Heart left ventricle (tissue), 16 donors: Measurements from ENCODE around the gene SERPINC1. TPM values are rescaled to one million over a fixed set of nuclear protein-coding genes. Genes with fewer than 3 reads are reported as not detected.

Experiments
- ATAC-seq, 4 donors: fragments of 200-7000 bp; cut with Tn5 transposase; one replicate each; pipeline ENCODE4 v1.9.1; 2020 to 2022; ENCODE audit warnings: moderate library complexity in 4 of 4, mild to moderate bottlenecking in 3 of 4, moderate number of reproducible peaks in 1 of 4
- DNase-seq, 5 donors: peaks; one replicate each; pipeline ENCODE4 v3.0.0-alpha.2; 2020
- H3K27ac ChIP-seq, 12 donors: fragments of 200-600 bp; sonication (generic) in 4 of 12; one replicate each; pipeline versions ENCODE4 v1.5.0 to v1.8.0; 2016 to 2022; ENCODE audit warnings: mild to moderate bottlenecking in 2 of 12
- H3K27me3 ChIP-seq, 9 donors: fragments of 200-600 bp; sonication (generic) in 2 of 9; one replicate each; pipeline versions ENCODE4 v1.5.1 to v1.8.0; 2016 to 2022; ENCODE audit warnings: mild to moderate bottlenecking in 3 of 9
- H3K36me3 ChIP-seq, 9 donors: fragments of 200-600 bp; sonication (generic) in 2 of 9; one replicate each; pipeline versions ENCODE4 v1.5.0 to v1.8.0; 2018 to 2022; ENCODE audit warnings: mild to moderate bottlenecking in 2 of 9
- H3K4me1 ChIP-seq, 12 donors: fragments of 200-600 bp; sonication (generic) in 4 of 12; one replicate each; pipeline versions ENCODE4 v1.5.0 to v1.8.0; 2016 to 2022; ENCODE audit warnings: mild to moderate bottlenecking in 3 of 12
- H3K4me3 ChIP-seq, 12 donors: fragments of 200-600 bp; sonication (generic) in 4 of 12; one replicate each; pipeline versions ENCODE4 v1.5.0 to v1.8.0; 2017 to 2022; ENCODE audit warnings: mild to moderate bottlenecking in 9 of 12, moderate library complexity in 4 of 12
- H3K9me3 ChIP-seq, 12 donors: fragments of 200-600 bp; sonication (generic) in 4 of 12; one replicate each; pipeline versions ENCODE4 v1.5.0 to v1.8.0; 2016 to 2022; ENCODE audit warnings: mild to moderate bottlenecking in 1 of 12
- POLR2A ChIP-seq, 2 donors: fragments of 450-650 bp; IDR thresholded peaks; one replicate each; pipeline ENCODE4 v1.6.1; 2017; ENCODE audit warnings: antibody characterized with exemption in 2 of 2, mild to moderate bottlenecking in 2 of 2, moderate library complexity in 2 of 2
- WGBS, 4 donors: extraction: QIAGEN DNeasy Blood & Tissue Kit in 2 of 4; methylation state at CpG; one replicate each; pipeline versions ENCODE4 v1.1.5 to v1.1.7; 2013 to 2018; 5-methylcytosine and 5-hydroxymethylcytosine counted together
- intact Hi-C, 10 donors: fragments of 100-400 bp; cut with DNase I; formaldehyde crosslinking; loops; one replicate each; pipeline versions ENCODE4 v1.11.1 to v1.14.2; 2022
- polyA plus RNA-seq, 2 donors: library from polyadenylated mRNA; stranded (reverse); fragments of 200-250 nt; gene quantifications; one replicate each; pipeline ENCODE4 v1.2.3, GENCODE V29; 2013
- total RNA-seq, 9 donors: library from RNA; depleted of rRNA in 2 of 9; stranded (reverse); fragments of >200 nt in 2 of 9; fragmentation: NEBNext Ultra II Directional in 3 of 9; extraction: Animal tissue kit (Norgen Biotek cat#: 25700) in 3 of 9; gene quantifications; one replicate each; pipeline versions ENCODE4 v1.1.0 to v1.2.4, GENCODE V29; 2016 to 2023
- TF ChIP-seq, protein P1 (sequence below), 12 donors: fragments of 200-600 bp; sonication (generic) in 4 of 12; IDR thresholded peaks; one replicate each; pipeline versions ENCODE4 v1.5.0 to v1.8.0; 2018 to 2022; ENCODE audit warnings: antibody characterized with exemption in 12 of 12, mild to moderate bottlenecking in 5 of 12
- donor health status: ischemic (EF 13 %, LVEDD 7.1; RV severe dilation, severe dysfunction).
- donor health status: healthy with polysubstance abuse.
- donor health status: DM: no; HTN: yes; CAD: no.
- donor health status: DM: no; HTN: no; CAD: no.
- donor health status: ischemic (EF 25% LVEDD 6.9; RV normal size, moderate dysfunction).
- donor health status: ischemic (EF 25% LVEDD 5.7; RV mildly dilated, moderate dysfunction).
- donor health status: healthy.
- donor health status: DM: yes; HTN: yes; CAD: no.
- donor health status: ischemic (EF 35%, LVEDD 5.7; RV mildly dilated, moderate dysfunction).
- donor health status: nonischemic (EF 11% LVEDD 7.7; RV severe dilation, severe dysfunction).
- donor health status: DM: yes; HTN: yes; CAD: no.
- donor health status: PGD.
- donor health status: ischemic (EF 29% LVEDD 5.4; RV normal size, mild dysfunction).
- donor health status: nonischemic (EF 23%, LVEDD 6.1; RV moderate dilation, normal function).

The SERPINC1 gene
- total and polyA plus RNA-seq, 11 donors = 0.15 to 0.33 (median 0.30) TPM; not detected in 8

DNA sequence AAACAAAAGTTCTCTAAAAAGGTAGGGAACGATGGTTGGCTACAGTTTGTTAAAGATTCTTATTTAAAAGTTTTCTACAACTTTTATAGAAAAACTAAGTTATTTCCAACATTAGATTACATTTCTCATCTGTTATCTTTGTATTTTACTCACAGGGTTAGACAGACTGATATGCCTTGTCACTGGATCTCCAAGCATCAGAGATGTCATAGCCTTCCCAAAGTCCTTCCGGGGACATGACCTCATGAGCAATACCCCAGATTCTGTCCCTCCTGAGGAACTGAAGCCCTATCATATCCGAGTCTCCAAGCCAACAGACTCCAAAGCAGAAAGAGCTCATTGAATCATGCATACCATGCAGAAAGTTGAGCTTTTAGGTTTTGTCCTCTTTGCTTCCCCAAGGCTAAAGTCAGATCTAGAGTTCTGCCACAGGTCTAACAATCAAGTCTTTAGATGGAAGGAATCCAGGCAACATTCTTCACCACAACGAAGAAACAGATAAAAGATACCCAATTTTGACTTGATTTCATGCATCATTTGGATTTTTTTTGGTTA lies 59.7 kb downstream of the SERPINC1 start:
- ATAC-seq = no peak
- Histone ChIP-seq H3K27me3 (no peaks in the 10 kb centered on the region), H3K27ac (no peak overlapping the region), H3K4me3 (no peak overlapping the region), H3K36me3 (peaks cover 0 to 97% (median 73%) of the 10 kb centered on the region in 9 donors), H3K9me3 (no peaks in the 10 kb centered on the region), H3K4me1 (peaks cover 0 to 5% (median 0%) of the 10 kb centered on the region in 12 donors)
- DNase-seq = no peak
- 73 to 77% (median 76%) methylated on average over 4 of the region's 4 CpGs for WGBS, 4 donors
- TF ChIP-seq, protein P1, sequence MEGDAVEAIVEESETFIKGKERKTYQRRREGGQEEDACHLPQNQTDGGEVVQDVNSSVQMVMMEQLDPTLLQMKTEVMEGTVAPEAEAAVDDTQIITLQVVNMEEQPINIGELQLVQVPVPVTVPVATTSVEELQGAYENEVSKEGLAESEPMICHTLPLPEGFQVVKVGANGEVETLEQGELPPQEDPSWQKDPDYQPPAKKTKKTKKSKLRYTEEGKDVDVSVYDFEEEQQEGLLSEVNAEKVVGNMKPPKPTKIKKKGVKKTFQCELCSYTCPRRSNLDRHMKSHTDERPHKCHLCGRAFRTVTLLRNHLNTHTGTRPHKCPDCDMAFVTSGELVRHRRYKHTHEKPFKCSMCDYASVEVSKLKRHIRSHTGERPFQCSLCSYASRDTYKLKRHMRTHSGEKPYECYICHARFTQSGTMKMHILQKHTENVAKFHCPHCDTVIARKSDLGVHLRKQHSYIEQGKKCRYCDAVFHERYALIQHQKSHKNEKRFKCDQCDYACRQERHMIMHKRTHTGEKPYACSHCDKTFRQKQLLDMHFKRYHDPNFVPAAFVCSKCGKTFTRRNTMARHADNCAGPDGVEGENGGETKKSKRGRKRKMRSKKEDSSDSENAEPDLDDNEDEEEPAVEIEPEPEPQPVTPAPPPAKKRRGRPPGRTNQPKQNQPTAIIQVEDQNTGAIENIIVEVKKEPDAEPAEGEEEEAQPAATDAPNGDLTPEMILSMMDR (IDR thresholded peaks at IDR 0.05) = no peak
- no peak for TF ChIP-seq POLR2A (IDR thresholded peaks at IDR 0.05)
- intact Hi-C loops = no loop called here

DNA sequence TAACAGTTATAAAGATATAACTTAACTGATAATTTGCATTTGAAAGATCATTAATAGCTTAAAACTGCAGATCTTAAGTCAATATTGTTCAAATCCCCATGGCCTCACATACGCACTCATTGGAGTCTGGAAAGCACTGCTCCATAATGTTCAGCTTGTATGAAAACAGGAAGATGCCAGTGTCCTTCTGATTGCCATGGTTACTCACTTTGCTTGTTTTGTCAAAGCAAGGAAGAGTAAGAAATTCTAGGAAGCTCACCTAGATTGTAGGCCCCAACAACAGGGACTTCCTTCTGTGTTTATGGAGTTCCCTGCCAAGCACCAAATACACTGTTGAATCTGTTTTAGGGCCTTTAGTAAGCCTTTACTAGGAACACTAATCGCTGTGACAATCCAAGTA lies 60.2 kb downstream of the SERPINC1 start:
- WGBS, 4 donors = 92 to 97% (median 94%) methylated on average over 2 of the region's 2 CpGs
- Histone ChIP-seq H3K36me3 (peaks cover 0 to 97% (median 72%) of the 10 kb centered on the region in 9 donors), H3K27me3 (no peaks in the 10 kb centered on the region), H3K4me1 (peaks cover 0 to 7% (median 0%) of the 10 kb centered on the region in 12 donors), H3K4me3 (no peak overlapping the region), H3K27ac (no peak overlapping the region), H3K9me3 (no peaks in the 10 kb centered on the region)
- ATAC-seq (no peak), DNase-seq (no peak)
- intact Hi-C loops = no loop called here
- TF ChIP-seq, protein P1 (IDR thresholded peaks at IDR 0.05) = no peak
- no peak for TF ChIP-seq POLR2A (IDR thresholded peaks at IDR 0.05)

GRCh38 chr1:173856014-173856413 lies 61.1 kb downstream of the SERPINC1 start:
- intact Hi-C loops = no loop called here
- peaks cover 0 to 99% (median 75%) of the 10 kb centered on the region in 9 donors for H3K36me3 ChIP-seq
- TF ChIP-seq, protein P1 (IDR thresholded peaks at IDR 0.05) = no peak
- no peak for TF ChIP-seq POLR2A (IDR thresholded peaks at IDR 0.05)
- no peaks in the 10 kb centered on the region for H3K27me3 ChIP-seq
- no peak overlapping the region for H3K4me3 ChIP-seq
- peaks cover 0 to 7% (median 0%) of the 10 kb centered on the region in 12 donors for H3K4me1 ChIP-seq
- H3K27ac ChIP-seq = no peak overlapping the region
- DNase-seq (no peak), ATAC-seq (no peak)
- whole genome bisulfite sequencing, 4 donors = 83 to 90% (median 87%) methylated on average over 1 of the region's 1 CpG
- no peaks in the 10 kb centered on the region for H3K9me3 ChIP-seq

Other genes with a start within 250 kb of the SERPINC1 start
- under 1 TPM in 5 of 9 donors, not detected in 4; 0.18 to 0.27 (median 0.25) TPM for gene ANKRD45, start 247.5 kb downstream of the SERPINC1 start, total RNA-seq
- gene ANKRD45, start 247.5 kb downstream of the SERPINC1 start, polyA plus RNA-seq = not detected
- 10 to 100 TPM; 14.5 to 20.1 (median 18.3) TPM for gene KLHL20, start 202.3 kb downstream of the SERPINC1 start, total RNA-seq
- 10 to 100 TPM in 1 of 2 donors, 1 to 10 TPM in 1; 4.2 to 13.8 TPM for gene KLHL20, start 202.3 kb downstream of the SERPINC1 start, polyA plus RNA-seq
- gene DARS2, start 92.7 kb downstream of the SERPINC1 start, total RNA-seq = 10 to 100 TPM; 10.9 to 25.1 (median 15.9) TPM
- 10 to 100 TPM in 1 of 2 donors, 1 to 10 TPM in 1; 5.5 to 12.0 TPM for gene DARS2, start 92.7 kb downstream of the SERPINC1 start, polyA plus RNA-seq
- 1 to 10 TPM; 1.7 to 5.8 (median 3.5) TPM for gene CENPL, start 92.4 kb downstream of the SERPINC1 start, total RNA-seq
- gene CENPL, start 92.4 kb downstream of the SERPINC1 start, polyA plus RNA-seq = 1 to 10 TPM; 2.1 to 4.6 TPM
- 100 to 1,000 TPM in 1 of 9 donors, 10 to 100 TPM in 8; 30.4 to 103 (median 43.6) TPM for gene GAS5, start 49.3 kb downstream of the SERPINC1 start, total RNA-seq
- gene GAS5, start 49.3 kb downstream of the SERPINC1 start, polyA plus RNA-seq = 100 to 1,000 TPM in 1 of 2 donors, 10 to 100 TPM in 1; 68.3 to 101 TPM
- gene ZBTB37, start 48.9 kb downstream of the SERPINC1 start, total RNA-seq = 10 to 100 TPM in 4 of 9 donors, 1 to 10 TPM in 5; 6.2 to 14.8 (median 8.3) TPM
- 1 to 10 TPM; 2.1 TPM for gene ZBTB37, start 48.9 kb downstream of the SERPINC1 start, polyA plus RNA-seq
- gene RC3H1, start 105.0 kb upstream of the SERPINC1 start, total RNA-seq = 10 to 100 TPM; 14.7 to 32.0 (median 25.5) TPM
- gene RC3H1, start 105.0 kb upstream of the SERPINC1 start, polyA plus RNA-seq = 1 to 10 TPM; 3.8 to 4.6 TPM
- 100 to 1,000 TPM in 4 of 9 donors, 10 to 100 TPM in 5; 66.8 to 195 (median 98.4) TPM for gene RABGAP1L, start 242.2 kb upstream of the SERPINC1 start, total RNA-seq
- gene RABGAP1L, start 242.2 kb upstream of the SERPINC1 start, polyA plus RNA-seq = 100 to 1,000 TPM in 1 of 2 donors, 10 to 100 TPM in 1; 18.6 to 129 TPM